ENCODE measurements around the gene EDC3.
A peak's percentile ranks its signal among the peaks of the same experiment; 100 is the strongest.

EDC3 gene

DNA sequence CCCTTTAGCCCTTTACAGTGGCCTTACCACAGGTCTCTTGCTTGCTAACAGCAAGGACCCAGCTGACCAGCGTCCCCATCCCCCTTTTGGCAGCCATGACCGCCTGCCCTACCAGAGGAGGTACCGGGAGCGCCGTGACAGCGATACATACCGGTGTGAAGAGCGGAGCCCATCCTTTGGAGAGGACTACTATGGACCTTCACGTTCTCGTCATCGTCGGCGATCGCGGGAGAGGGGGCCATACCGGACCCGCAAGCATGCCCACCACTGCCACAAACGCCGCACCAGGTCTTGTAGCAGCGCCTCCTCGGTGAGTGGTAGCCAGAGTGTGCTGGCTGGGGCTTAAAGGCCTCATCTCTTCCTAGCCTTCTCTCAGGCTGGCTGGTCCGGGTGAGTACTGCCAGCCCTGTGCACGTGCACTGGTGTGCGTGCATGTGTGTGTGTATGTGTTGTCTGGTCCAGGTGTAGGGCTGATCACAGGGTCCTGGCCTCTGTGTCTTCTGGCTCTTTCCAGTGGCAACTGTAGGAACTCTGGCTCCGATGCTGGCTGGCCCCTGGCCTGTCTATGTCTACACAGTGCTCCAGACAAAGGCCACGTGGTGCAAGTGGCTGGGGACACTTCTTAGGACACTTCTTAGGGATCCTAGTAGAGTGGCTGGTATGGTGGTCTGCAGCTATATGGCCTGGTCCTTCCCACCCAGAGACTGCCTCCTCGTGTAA lies 75.7 kb downstream of the EDC3 start:
- no peak for DNase-seq (ENCODE audit: extremely low read depth, low read depth)
- no peak overlapping the region for H3K4me3 ChIP-seq (replicated peaks; ENCODE audit: low read depth, low read length)
- TF ChIP-seq, protein P1, sequence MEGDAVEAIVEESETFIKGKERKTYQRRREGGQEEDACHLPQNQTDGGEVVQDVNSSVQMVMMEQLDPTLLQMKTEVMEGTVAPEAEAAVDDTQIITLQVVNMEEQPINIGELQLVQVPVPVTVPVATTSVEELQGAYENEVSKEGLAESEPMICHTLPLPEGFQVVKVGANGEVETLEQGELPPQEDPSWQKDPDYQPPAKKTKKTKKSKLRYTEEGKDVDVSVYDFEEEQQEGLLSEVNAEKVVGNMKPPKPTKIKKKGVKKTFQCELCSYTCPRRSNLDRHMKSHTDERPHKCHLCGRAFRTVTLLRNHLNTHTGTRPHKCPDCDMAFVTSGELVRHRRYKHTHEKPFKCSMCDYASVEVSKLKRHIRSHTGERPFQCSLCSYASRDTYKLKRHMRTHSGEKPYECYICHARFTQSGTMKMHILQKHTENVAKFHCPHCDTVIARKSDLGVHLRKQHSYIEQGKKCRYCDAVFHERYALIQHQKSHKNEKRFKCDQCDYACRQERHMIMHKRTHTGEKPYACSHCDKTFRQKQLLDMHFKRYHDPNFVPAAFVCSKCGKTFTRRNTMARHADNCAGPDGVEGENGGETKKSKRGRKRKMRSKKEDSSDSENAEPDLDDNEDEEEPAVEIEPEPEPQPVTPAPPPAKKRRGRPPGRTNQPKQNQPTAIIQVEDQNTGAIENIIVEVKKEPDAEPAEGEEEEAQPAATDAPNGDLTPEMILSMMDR (IDR thresholded peaks at IDR 0.05; ENCODE audit: low read depth, low read length, missing control alignments): no peak

DNA sequence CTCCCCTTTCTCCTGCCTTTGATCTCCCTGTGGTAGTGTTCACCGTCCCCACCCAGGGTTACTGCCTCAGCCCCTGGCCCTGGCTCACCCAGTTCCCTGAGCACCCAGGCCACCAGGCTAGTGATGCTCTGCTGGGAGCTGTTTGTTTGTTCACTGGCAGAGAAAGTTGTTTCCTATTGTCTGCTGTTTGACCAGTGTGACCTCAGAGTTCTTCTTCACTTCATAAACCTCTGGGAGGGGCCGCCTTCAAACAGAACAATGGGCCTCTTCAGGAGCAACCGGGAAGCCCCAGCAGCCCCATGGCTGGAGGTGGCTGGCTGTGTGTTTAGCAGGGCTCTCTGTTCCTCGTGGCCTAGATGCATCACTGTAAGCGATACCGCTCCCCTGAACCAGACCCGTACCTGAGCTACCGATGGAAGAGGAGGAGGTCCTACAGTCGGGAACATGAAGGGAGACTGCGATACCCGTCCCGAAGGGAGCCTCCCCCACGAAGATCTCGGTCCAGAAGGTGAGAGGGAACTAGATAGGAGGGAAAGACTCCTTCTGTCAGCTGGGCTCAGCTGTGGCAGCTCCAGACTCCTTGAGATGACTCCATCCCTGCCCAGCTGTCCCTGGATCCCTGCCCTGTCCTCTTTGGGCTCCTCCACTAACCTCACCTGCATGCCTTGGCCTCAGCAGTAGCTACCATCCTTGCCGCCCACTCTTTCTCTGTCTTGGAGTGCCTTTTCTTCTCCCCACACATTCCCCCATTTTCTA lies 76.8 kb downstream of the EDC3 start:
- DNase-seq (ENCODE audit: extremely low read depth, low read depth): no peak
- TF ChIP-seq, protein P1 (IDR thresholded peaks at IDR 0.05; ENCODE audit: low read depth, low read length, missing control alignments): no peak
- H3K4me3 ChIP-seq (replicated peaks; ENCODE audit: low read depth, low read length): no peak overlapping the region

DNA sequence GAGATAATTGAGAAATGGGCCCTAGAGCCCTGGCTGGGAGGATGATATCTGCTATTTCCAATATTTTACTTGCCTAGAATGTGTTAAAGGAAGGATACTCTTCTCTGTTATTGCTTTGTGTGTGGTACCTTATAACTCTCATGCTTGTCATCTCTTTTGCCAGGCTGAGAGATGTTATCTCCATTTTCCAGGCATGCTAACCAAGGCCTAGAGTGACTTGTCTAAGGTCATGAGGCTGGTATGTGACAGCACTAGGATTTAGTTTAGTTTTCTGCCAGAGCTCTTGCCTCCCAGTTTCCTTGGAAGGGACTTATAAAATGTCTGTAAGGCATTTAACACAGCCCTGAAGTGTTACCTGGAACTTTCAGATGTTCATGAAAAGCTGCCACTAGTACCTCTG lies 78.8 kb downstream of the EDC3 start:
- H3K4me3 ChIP-seq (replicated peaks; ENCODE audit: low read depth, low read length): peak overlapping the region; percentile 100
- no peak for DNase-seq (ENCODE audit: extremely low read depth, low read depth)
- TF ChIP-seq, protein P1 (IDR thresholded peaks at IDR 0.05; ENCODE audit: low read depth, low read length, missing control alignments): no peak

DNA sequence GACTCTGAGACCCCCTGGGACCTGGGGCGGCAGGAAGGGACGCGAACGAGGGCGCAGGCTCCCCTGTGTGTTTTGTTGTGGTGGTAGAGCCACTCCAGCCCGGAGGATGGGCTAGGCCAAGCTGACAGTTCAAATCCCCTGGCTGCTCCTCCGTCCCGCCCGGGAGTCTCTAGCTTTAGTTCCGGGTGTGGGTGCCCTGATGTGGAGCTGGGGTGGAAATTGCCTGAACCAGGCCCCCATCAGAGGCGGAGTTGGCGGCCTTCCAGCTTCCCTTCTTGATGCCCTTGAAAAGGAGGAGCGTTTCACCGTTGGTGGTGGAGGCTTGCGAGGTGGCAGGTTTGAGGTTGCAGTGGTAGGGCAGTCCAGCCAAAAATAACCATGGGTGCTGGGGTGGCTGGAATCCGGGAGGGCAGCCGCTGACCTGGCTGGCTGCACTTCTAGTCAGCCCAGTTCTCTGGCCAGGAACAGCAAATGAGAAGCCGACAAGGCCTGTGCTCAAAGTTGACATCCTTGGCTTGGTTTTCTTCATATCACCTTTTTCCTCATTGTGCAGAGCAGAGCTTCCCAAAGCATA lies 79.4 kb downstream of the EDC3 start:
- DNase-seq (ENCODE audit: extremely low read depth, low read depth): no peak
- TF ChIP-seq, protein P1 (IDR thresholded peaks at IDR 0.05; ENCODE audit: low read depth, low read length, missing control alignments): no peak
- H3K4me3 ChIP-seq (replicated peaks; ENCODE audit: low read depth, low read length): peak overlapping the region; percentile 100

DNA sequence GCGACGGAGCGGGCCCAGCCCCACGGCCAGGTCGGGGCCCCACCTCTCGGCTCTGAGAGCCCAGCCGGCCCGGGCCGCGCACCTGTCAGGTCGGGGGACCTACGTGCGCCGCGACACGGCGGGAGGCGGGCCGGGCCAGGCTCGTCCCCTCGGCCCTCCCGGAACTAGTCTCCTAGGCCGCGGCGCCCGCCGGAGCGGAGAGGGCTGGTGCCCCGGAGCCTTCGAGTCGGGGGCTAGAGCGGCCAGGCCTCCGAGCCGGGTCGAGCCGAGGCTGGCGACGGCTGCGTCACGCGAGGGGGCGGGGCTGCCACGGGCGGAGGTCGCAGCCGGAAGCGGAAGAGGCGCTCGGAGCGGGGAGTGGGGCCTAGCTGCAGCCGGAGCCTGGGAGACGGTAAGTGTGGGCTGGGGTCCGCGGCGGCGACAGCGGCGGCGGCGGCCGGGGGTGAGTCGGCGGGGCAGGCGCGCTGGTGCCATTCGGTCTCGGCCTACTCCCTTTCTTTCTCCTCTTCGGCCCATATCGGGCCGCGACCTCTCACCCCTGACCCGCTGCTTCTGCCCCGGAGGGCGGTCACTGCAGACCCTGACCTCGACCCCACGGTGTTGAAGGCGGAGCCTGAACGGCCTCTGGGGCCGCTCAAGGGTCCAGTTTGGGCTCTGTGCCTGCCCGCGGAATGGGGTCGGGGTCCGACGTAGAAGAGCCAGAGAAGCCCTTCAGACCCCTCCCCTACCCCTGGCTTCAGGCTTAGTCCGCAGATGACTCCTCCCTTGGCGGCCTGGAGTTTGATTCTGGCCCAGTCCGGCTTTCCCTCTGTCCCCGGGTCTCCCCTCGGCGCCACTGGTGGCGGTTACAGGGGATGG lies 80.1 kb downstream of the EDC3 start, which contains the start of gene CLK3:
Gene CLK3, plus strand, starts transcription at position 329 of the 858 bp plus-strand sequence. CDS start 3,361 bp downstream, outside the sequence.
- TF ChIP-seq, protein P1 (IDR thresholded peaks at IDR 0.05; ENCODE audit: low read depth, low read length, missing control alignments): no peak
- peak within 1 kb of the TSS; percentile 100 for H3K4me3 ChIP-seq (replicated peaks; ENCODE audit: low read depth, low read length)
- peak; percentile 64 for DNase-seq (ENCODE audit: extremely low read depth, low read depth)
